Esophagus squamous epithelium (tissue), 4 donors: ENCODE data around the gene DTX4.

ENCODE experiments used
- CTCF ChIP-seq, 6 experiments: fragments of 450-650 bp in 4 of 6; fragments of 200-600 bp in 2 of 6; sonication (generic) in 2 of 6; IDR thresholded peaks; one replicate each; pipeline ENCODE4 v1.5.1; 2016 to 2019; ENCODE audit warnings: antibody characterized with exemption in 6 of 6, mild to moderate bottlenecking in 4 of 6, moderate library complexity in 4 of 6
- POLR2A ChIP-seq, 4 donors: fragments of 450-650 bp; IDR thresholded peaks; one replicate each; pipeline ENCODE4 v1.6.1; 2017; ENCODE audit warnings: antibody characterized with exemption in 4 of 4, mild to moderate bottlenecking in 4 of 4, moderate library complexity in 3 of 4

- no peak for TF ChIP-seq CTCF (IDR thresholded peaks at IDR 0.05)
- no peak for TF ChIP-seq POLR2A (IDR thresholded peaks at IDR 0.05)
Measured at GRCh38 chr11:59179121-59179520, 7.2 kb downstream of the DTX4 start.
